22Rv1 (cell line): ENCODE measurements around the gene ECI2.
"Not testable (repeated sequence)": the region's sequence is repeated elsewhere in the genome, so short reads cannot be mapped to it uniquely, and the experiment has no call there.

Experiments
- H3K27ac ChIP-seq: fragments of 450-650 bp; 2 replicates; pipeline ENCODE4 v1.5.1; 2017
- ZFX ChIP-seq: fragments of 450-650 bp; IDR thresholded peaks from 2 replicates; pipeline ENCODE4 v1.6.1; 2017; ENCODE audit warnings: antibody characterized with exemption, borderline replicate concordance
- TF ChIP-seq, protein P1 (sequence below): fragments of 450-650 bp; IDR thresholded peaks from 2 replicates; pipeline ENCODE4 v1.5.1; 2017; ENCODE audit warnings: mild to moderate bottlenecking

Gene ECI2

DNA sequence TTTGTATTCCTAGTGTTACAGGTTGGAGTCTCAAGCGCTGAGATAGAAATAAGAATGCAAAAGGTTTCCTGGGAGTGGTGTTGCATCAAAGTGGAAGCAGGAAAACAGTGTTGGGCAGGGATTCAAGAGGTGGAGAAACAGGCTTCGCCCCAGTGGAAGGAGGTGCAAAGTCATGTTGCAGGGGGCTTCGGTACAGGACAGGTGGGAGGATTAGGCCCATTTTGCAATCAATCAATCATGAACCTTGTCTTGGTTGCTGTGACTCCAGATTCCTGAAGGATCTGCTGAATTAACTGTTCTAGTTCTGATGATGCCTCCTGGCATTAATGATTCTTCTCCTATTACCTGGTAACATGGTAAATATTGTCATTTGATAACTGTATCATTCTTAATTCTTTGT is 34.1 kb downstream of the ECI2 start:
- no peak overlapping the region for H3K27ac ChIP-seq
- TF ChIP-seq ZFX: no peak
- TF ChIP-seq, protein P1, sequence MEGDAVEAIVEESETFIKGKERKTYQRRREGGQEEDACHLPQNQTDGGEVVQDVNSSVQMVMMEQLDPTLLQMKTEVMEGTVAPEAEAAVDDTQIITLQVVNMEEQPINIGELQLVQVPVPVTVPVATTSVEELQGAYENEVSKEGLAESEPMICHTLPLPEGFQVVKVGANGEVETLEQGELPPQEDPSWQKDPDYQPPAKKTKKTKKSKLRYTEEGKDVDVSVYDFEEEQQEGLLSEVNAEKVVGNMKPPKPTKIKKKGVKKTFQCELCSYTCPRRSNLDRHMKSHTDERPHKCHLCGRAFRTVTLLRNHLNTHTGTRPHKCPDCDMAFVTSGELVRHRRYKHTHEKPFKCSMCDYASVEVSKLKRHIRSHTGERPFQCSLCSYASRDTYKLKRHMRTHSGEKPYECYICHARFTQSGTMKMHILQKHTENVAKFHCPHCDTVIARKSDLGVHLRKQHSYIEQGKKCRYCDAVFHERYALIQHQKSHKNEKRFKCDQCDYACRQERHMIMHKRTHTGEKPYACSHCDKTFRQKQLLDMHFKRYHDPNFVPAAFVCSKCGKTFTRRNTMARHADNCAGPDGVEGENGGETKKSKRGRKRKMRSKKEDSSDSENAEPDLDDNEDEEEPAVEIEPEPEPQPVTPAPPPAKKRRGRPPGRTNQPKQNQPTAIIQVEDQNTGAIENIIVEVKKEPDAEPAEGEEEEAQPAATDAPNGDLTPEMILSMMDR: no peak

DNA sequence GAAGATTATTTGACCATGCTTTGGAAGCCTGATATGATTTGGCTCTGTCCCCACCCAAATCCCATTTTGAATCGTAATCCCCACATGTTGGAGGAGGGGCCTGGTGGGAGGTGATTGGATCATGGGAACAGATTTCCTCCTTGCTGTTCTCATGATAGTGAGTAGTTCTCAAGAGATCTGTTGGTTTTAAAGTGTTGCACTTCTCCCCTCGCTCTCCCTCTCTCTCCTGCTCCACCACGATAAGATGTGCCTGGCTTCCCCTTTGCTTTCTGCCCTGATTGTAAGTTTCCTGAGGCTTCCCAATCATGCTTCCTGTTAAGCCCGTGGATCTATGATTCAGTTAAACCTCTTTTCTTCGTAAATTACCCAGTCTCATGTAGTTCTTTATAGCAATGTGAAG is 34.7 kb downstream of the ECI2 start:
- TF ChIP-seq ZFX: no peak
- TF ChIP-seq, protein P1: no peak
- no peak overlapping the region for H3K27ac ChIP-seq

DNA sequence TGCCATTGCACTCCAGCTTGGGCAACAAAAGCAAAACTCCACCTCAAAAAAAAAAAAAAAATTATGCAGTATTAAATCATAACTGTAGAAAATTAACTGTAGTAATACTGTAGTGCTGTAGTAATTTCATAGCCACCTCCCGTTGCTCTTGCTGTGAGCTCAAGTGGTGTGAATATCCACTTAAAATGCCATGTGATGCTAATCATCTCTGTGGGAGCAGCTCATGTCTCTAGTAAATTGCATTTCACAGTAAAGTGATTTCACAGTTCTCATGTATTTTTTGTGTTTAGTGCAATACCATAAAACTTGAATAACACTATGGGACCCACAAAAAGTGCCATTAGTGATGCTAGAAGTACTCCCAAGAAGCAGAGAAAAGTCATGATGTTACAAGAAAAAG is 42.1 kb downstream of the ECI2 start:
- H3K27ac ChIP-seq: no peak overlapping the region
- TF ChIP-seq, protein P1: no peak
- no peak for TF ChIP-seq ZFX

DNA sequence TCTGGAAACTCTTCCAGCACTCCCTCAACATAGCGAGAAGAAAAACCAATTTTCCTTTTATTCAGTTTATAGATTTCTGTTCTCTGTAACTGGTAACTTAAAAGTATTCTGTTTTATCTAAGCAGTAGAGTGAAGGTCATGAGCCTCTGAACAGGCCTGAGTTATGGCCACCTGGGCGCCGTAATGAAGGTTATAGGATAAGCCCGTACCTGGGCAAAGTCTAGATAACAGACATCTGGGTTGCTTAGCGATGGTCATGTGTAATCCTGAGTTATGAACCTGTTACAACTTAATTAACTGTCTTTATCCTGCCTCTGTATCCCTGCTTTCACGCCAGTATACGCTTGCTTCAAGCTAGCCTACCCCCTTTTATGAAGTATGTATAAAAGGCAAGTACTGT is 43.4 kb downstream of the ECI2 start:
- H3K27ac ChIP-seq: no peak overlapping the region
- no peak for TF ChIP-seq ZFX
- TF ChIP-seq, protein P1: no peak

DNA sequence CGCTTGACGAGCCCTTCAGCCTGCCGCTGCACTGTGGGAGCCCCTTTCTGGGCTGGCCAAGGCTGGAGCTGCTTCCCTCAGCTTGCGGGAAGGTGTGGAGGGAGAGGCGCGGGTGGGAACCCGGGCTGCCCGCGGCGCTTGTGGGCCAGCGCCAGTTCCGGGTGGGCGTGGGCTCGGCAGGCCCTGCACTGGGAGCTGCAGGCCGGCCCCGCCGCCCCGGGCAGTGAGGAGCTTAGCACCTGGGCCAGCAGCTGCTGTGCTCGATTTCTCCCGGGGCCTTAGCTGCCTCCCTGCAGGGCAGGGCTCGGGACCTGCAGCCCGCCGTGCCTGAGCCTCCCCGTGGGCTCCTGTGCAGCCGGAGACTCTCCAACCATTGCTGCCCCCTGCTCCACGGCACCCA is 45.3 kb downstream of the ECI2 start:
- H3K27ac ChIP-seq: not testable (repeated sequence)

DNA sequence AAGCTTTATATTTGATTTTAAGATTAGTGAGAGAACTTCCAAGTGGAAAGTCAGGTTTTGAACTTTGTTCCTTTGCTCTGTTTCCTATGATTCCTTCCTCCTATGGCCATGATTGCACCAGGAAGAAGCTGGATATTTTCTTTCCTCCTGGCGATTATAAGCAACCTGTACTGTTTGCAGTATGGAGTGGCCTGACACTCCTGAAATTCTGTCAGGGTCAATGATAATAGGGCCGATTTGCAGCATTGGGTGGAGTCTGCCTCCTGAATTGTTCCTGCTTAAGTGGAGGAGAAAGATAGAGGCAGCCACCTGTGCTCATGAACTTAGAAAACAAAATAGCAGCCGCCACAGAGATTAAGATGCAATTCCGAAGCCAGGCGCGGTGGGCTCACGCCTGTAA is 46.7 kb downstream of the ECI2 start:
- TF ChIP-seq ZFX: no peak
- TF ChIP-seq, protein P1: no peak
- H3K27ac ChIP-seq: no peak overlapping the region

DNA sequence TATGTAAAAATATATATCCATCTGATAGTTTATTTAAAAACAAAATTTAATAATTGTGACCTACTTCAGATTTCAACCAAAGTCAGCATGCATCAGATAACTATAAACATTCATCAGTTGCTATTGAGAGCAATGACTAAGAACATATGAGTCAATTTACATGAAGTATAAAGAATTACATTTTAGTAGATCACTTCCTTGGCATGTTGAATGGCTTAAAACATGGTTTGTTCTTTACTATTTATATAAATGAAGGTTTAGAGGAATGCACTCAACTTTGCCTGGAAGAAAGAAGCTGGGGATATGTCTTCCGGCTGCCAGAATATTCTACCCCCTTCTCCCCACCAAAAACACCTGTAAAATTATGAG is 50.1 kb downstream of the ECI2 start:
- no peak for TF ChIP-seq ZFX
- no peak overlapping the region for H3K27ac ChIP-seq

DNA sequence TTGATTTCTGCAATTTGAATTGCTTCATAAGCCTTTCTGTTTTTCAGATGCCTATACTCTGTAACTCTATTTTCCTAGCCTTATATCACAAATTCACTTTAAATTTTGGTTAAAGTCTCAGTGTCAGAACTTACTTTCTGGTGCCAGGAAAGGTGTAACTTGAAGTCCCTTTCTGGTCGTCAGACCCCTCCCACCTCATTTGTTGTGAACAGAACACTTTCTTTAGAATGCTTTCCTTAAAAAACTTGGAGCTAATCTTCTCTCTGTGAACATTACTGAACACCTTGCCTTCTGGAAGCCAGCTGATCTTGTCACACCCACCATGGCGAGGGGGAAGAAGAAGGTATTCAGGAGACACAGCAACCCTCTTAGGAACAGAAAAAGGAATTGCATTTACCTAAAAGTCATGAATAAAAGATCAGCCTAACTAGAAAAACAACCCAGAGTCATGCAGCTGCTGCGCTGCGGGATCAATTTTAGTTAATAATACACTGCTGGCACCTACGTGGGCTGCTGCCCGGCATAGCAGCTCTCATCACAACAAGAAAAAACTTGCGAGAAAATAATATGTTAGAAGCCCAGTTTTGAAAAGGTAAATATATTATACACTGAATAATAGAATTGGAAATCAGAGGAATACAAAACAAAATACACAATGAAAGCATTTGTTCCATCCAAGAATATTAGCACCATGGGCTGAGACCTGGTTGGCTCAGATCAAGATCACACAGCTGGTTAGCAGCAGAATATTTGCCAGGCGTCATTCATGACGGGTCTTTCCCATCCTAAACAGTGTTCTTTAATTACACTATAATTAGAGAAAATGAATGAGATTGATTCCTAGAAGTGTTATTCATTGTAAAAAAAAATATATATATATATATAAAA is 50.7 kb downstream of the ECI2 start:
- no peak overlapping the region for H3K27ac ChIP-seq
- TF ChIP-seq, protein P1: no peak
- TF ChIP-seq ZFX: no peak
